Spleen (tissue), 11 donors: Measurements from ENCODE around the gene DUOX2. TPM values are rescaled to one million over a fixed set of nuclear protein-coding genes. Genes with fewer than 3 reads are reported as not detected.

Source experiments
- DNase-seq: peaks from one replicate; pipeline ENCODE4 v3.0.0-alpha.2; 2020
- H3K27ac ChIP-seq, 8 donors: fragments of 200-600 bp; sonication (generic) in 7 of 8; 1 replicate in 4 of 8; 2 replicates in 4 of 8; pipeline versions ENCODE4 v1.5.0 to v1.8.0; 2016 to 2021; ENCODE audit warnings: inconsistent platforms in 4 of 8, mild to moderate bottlenecking in 4 of 8, moderate library complexity in 1 of 8
- H3K27me3 ChIP-seq, 7 donors: fragments of 200-600 bp; sonication (generic) in 6 of 7; replicated peaks in 1 of 7; 1 replicate in 4 of 7; 2 replicates in 3 of 7; pipeline versions ENCODE4 v1.5.0 to v1.8.0; 2016 to 2021; ENCODE audit warnings: inconsistent platforms in 3 of 7, mild to moderate bottlenecking in 1 of 7
- H3K36me3 ChIP-seq, 6 donors: fragments of 200-600 bp; sonication (generic) in 5 of 6; 1 replicate in 4 of 6; 2 replicates in 2 of 6; pipeline versions ENCODE4 v1.5.0 to v1.8.0; 2016 to 2021; ENCODE audit warnings: inconsistent platforms in 2 of 6
- H3K4me1 ChIP-seq, 6 donors: fragments of 200-600 bp; sonication (generic) in 5 of 6; 1 replicate in 3 of 6; 2 replicates in 3 of 6; pipeline versions ENCODE4 v1.5.0 to v1.8.0; 2016 to 2021; ENCODE audit warnings: inconsistent platforms in 3 of 6
- H3K4me3 ChIP-seq, 8 donors: fragments of 200-600 bp; sonication (generic) in 7 of 8; 1 replicate in 4 of 8; 2 replicates in 4 of 8; pipeline versions ENCODE4 v1.5.0 to v1.8.0; 2016 to 2021; ENCODE audit warnings: inconsistent platforms in 4 of 8, mild to moderate bottlenecking in 4 of 8, moderate library complexity in 2 of 8
- H3K9me3 ChIP-seq, 8 donors: fragments of 200-600 bp; sonication (generic) in 7 of 8; 1 replicate in 4 of 8; 2 replicates in 4 of 8; pipeline versions ENCODE4 v1.5.0 to v1.8.0; 2016 to 2021; ENCODE audit warnings: inconsistent platforms in 4 of 8
- POLR2A ChIP-seq, 3 donors: fragments of 450-650 bp; IDR thresholded peaks; one replicate each; pipeline ENCODE4 v1.5.1; 2017; ENCODE audit warnings: antibody characterized with exemption in 3 of 3, mild to moderate bottlenecking in 1 of 3
- POLR2AphosphoS5 ChIP-seq, 3 donors: sonication (generic); formaldehyde crosslinking; IDR thresholded peaks; one replicate each; pipeline ENCODE4 v1.5.1; 2017; ENCODE audit warnings: antibody characterized with exemption in 3 of 3
- WGBS, 5 donors: extraction: QIAGEN DNeasy Blood & Tissue Kit in 3 of 5; methylation state at CpG; one replicate each; pipeline versions ENCODE4 v1.1.5 to v1.1.7; 2013 to 2018; 5-methylcytosine and 5-hydroxymethylcytosine counted together
- intact Hi-C: fragments of 100-400 bp; cut with DNase I; formaldehyde crosslinking; loops from one replicate; pipeline ENCODE4 v1.15.0; 2023; ENCODE audit warnings: low total_unique reads
- polyA plus RNA-seq, 3 donors: library from polyadenylated mRNA; stranded (reverse); fragments of 200-250 nt; gene quantifications; one replicate each; pipeline ENCODE4 v1.2.1, GENCODE V29; 2013
- total RNA-seq, 7 donors: library from RNA; depleted of rRNA in 3 of 7; stranded (reverse); fragments of >200 nt in 3 of 7; fragmentation: NEBNext Ultra II Directional in 4 of 7; extraction: Animal tissue kit (Norgen Biotek cat#: 25700) in 4 of 7; gene quantifications; one replicate each; pipeline versions ENCODE4 v1.1.0 to v1.2.1, GENCODE V29; 2016 to 2021
- TF ChIP-seq, protein P1 (sequence below), 11 experiments: fragments of 200-600 bp in 7 of 11; fragments of 450-650 bp in 4 of 11; sonication (generic) in 4 of 11; IDR thresholded peaks in 8 of 11; conservative IDR thresholded peaks in 3 of 11; 1 replicate in 7 of 11; 2 replicates in 4 of 11; pipeline versions ENCODE4 v1.4.0 to v1.8.0; 2016 to 2021; ENCODE audit warnings: antibody characterized with exemption in 11 of 11, inconsistent platforms in 4 of 11, mild to moderate bottlenecking in 1 of 11
- donor health status: healthy with polysubstance abuse.
- donor health status: DM: no; HTN: no; CAD: no; lungs with moderate emphysema.
- donor health status: DM: no; HTN: no; CAD: no.
- donor health status: Bipolar disorder and iron deficiency.
- donor health status: healthy.
- donor health status: DM: no; HTN: no; CAD: no.
- donor health status: DM: yes; HTN: yes; CAD: no.

DUOX2 gene
- total and polyA plus RNA-seq, 10 donors = 0.10 TPM; not detected in 9

DNA sequence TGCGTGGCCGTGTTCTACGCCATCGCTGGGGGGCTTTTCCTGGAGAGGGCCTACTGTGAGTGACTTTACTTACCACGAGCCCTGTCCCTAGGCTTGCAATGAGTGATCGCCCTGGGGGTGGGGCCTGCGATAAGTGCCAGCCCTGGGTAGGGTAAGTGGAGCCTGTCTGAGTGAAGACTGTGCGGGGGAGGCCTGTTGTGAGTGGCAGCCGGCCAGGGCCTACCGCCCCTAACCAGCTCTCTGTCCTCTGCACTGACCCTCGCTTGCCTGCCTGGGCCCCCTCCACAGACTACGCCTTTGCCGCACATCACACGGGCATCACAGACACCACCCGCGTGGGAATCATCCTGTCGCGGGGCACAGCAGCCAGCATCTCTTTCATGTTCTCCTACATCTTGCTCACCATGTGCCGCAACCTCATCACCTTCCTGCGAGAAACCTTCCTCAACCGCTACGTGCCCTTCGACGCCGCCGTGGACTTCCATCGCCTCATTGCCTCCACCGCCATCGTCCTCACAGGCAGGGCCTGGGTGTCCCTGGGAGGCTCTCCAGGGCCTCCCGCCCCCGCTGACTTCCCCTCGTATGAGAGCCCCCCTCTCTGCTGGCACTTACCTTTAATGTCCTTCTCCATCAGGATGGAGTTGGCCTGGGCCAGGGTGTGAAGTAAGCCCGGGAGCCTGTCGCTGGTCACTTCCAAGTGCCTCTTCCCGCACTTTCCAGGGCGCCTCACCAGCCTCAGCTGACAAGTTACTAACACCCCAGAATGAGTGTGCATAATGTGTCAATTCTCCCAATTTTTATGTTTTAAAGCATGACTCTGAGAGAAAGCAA lies 38.2 kb upstream of the DUOX2 start:
- H3K27ac ChIP-seq = no peak overlapping the region
- no peak for TF ChIP-seq POLR2A (IDR thresholded peaks at IDR 0.05)
- peak in 1 of 3 donors; percentile 49 for TF ChIP-seq POLR2AphosphoS5 (IDR thresholded peaks at IDR 0.05)
- H3K9me3 ChIP-seq = no peaks in the 10 kb centered on the region
- no peaks in the 10 kb centered on the region for H3K27me3 ChIP-seq
- DNase-seq = no peak
- 94 to 98% (median 95%) methylated on average over 35 to 36 of the region's 36 CpGs for WGBS, 5 donors
- intact Hi-C loops = no loop called here
- no peaks in the 10 kb centered on the region for H3K4me1 ChIP-seq
- H3K4me3 ChIP-seq = no peak overlapping the region
- peaks cover 0 to 23% (median 4%) of the 10 kb centered on the region in 6 donors for H3K36me3 ChIP-seq

DNA sequence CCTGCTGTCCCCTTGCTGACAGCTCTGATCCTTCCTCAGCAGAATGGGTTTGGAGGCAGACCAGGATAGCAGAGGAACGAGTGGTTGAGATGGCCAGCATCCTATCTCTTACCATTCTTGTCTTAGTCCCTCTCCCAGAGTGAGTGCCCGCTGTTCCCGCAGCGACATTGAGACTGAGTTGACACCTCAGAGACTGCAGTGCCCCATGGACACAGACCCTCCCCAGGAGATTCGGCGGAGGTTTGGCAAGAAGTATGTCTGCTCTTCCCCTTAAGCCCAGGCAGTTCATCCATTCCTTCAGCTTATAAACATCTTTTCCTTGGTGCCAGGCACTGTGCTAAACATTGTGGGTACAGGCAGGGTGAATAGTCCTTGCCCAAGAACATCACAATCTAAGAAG lies 37.0 kb upstream of the DUOX2 start:
- no peak overlapping the region for H3K4me3 ChIP-seq
- H3K9me3 ChIP-seq = no peaks in the 10 kb centered on the region
- TF ChIP-seq POLR2A (IDR thresholded peaks at IDR 0.05) = no peak
- TF ChIP-seq POLR2AphosphoS5 (IDR thresholded peaks at IDR 0.05) = no peak
- 90 to 97% (median 95%) methylated on average over 6 of the region's 6 CpGs for WGBS, 5 donors
- no peaks in the 10 kb centered on the region for H3K27me3 ChIP-seq
- no peak for DNase-seq
- no peaks in the 10 kb centered on the region for H3K4me1 ChIP-seq
- H3K27ac ChIP-seq = no peak overlapping the region
- intact Hi-C loops = no loop called here
- H3K36me3 ChIP-seq = peaks cover 0 to 23% (median 4%) of the 10 kb centered on the region in 6 donors

DNA sequence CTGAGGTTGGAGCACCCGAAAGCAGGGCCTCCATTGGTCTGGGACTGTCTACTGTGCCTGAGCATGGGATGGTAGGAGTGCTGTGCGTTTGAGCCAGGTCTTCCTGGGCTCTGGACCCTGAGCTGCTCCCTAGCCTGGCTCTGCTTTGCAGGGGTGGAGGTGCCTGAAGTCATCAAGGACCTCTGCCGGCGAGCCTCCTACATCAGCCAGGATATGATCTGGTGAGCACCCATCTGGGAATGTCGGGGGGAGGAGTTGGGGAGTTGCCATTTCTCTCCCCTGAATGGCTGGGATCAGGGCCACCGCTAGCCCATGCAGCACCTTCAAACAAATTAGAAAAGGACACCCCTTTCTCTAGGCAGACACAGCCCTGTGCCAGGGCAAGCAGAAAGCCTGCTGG lies 36.5 kb upstream of the DUOX2 start:
- TF ChIP-seq POLR2AphosphoS5 (IDR thresholded peaks at IDR 0.05) = no peak
- TF ChIP-seq POLR2A (IDR thresholded peaks at IDR 0.05) = no peak
- TF ChIP-seq, protein P1, sequence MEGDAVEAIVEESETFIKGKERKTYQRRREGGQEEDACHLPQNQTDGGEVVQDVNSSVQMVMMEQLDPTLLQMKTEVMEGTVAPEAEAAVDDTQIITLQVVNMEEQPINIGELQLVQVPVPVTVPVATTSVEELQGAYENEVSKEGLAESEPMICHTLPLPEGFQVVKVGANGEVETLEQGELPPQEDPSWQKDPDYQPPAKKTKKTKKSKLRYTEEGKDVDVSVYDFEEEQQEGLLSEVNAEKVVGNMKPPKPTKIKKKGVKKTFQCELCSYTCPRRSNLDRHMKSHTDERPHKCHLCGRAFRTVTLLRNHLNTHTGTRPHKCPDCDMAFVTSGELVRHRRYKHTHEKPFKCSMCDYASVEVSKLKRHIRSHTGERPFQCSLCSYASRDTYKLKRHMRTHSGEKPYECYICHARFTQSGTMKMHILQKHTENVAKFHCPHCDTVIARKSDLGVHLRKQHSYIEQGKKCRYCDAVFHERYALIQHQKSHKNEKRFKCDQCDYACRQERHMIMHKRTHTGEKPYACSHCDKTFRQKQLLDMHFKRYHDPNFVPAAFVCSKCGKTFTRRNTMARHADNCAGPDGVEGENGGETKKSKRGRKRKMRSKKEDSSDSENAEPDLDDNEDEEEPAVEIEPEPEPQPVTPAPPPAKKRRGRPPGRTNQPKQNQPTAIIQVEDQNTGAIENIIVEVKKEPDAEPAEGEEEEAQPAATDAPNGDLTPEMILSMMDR (IDR thresholded peaks at IDR 0.05 in 8 of 11, conservative IDR thresholded peaks at IDR 0.05 in 3 of 11) = no peak
- no peaks in the 10 kb centered on the region for H3K27me3 ChIP-seq
- no peak overlapping the region for H3K27ac ChIP-seq
- H3K4me1 ChIP-seq = no peaks in the 10 kb centered on the region
- peaks cover 0 to 23% (median 4%) of the 10 kb centered on the region in 6 donors for H3K36me3 ChIP-seq
- intact Hi-C loops = no loop called here
- DNase-seq = no peak
- H3K9me3 ChIP-seq = no peaks in the 10 kb centered on the region
- WGBS, 5 donors = 81 to 91% (median 84%) methylated on average over 5 to 6 of the region's 6 CpGs
- no peak overlapping the region for H3K4me3 ChIP-seq

DNA sequence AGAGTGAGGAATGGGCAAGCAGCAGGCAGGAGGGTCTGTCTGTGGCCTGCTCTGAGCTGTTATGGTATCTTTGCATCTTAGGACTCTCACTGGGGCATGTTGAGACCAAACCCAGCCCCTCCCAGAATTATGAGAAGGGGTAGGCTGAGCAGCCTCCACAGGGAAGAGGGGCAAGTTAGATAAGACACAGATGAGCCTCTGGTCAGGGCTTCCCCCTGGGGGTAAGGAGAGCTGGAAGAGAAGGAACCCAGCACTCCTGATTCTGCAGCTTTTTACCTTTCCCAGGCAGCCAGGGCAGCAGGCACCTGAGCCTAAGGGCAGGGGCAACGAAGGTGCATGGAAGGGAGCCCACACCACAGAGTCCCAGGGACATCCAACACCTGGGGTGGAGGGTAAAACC lies 35.1 kb upstream of the DUOX2 start:
- peaks cover 0 to 23% (median 4%) of the 10 kb centered on the region in 6 donors for H3K36me3 ChIP-seq
- 82 to 100% (median 92%) methylated on average over 1 of the region's 1 CpG for WGBS, 5 donors
- H3K27me3 ChIP-seq = no peaks in the 10 kb centered on the region
- TF ChIP-seq, protein P1 (IDR thresholded peaks at IDR 0.05 in 8 of 11, conservative IDR thresholded peaks at IDR 0.05 in 3 of 11) = no peak
- intact Hi-C loops = no loop called here
- H3K4me3 ChIP-seq = no peak overlapping the region
- H3K9me3 ChIP-seq = no peaks in the 10 kb centered on the region
- no peaks in the 10 kb centered on the region for H3K4me1 ChIP-seq
- H3K27ac ChIP-seq = no peak overlapping the region
- no peak for DNase-seq
